KG1 (cell line): Measurements from ENCODE around the gene EPHX1.
"Not testable (repeated sequence)": the region's sequence is repeated elsewhere in the genome, so short reads cannot be mapped to it uniquely, and the experiment has no call there.

Source experiments
- DNase-seq: peaks from one replicate; lab custom pipeline; 2025; lab: John Stamatoyannopoulos, UW

EPHX1 gene

DNA sequence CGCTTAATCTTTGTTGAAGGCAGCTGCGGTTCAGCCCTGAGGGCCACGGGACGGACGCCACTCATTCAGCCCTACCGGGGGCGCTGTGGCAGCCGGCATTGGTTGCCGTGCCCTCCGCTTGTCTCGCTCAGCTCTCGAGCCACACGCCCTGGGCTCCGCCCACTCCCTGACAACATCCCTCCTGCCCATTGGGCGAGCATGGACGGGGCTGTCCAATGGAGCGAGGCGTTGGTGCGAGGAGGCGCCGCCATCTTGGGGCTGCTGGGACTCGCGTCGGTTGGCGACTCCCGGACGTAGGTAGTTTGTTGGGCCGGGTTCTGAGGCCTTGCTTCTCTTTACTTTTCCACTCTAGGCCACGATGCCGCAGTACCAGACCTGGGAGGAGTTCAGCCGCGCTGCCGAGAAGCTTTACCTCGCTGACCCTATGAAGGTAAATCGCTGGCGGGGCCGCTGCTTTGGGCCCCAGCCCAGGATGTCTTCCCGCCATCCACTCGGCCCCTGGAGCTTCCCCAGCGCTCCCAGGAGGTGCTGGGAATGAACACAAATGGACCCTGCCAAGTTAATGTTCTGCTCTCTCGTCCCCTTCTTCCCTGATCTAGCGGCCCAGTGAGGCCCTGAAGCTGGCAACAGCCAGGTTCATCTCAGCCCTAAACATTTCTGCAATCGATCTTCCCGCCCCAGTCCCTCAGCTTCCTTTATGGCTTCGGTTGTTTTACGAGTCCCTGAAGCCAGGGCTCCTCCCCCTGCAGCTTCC, 32.2 kb upstream of the EPHX1 start, which contains the start of gene SRP9:
TSS of gene SRP9 (plus strand) at position 244 of the 754 bp plus-strand sequence. CDS start at position 359, 115 bp downstream.
- DNase-seq, result peak; percentile 97

DNA sequence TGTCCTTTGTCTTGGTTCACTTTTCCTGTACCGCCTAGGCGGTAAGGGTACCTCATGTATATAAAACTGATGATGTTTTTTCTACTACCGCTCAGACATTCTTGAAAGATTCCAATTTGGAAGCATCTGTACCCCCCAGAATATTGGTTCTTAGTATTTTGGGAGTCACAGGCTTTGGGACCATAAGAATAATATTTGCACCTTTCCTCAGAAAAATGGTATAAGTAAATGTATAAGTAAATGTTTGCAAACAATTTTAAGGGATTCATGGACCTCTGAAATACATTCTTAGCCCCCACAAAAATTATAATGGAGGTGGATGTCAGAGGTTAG, 31.6 kb upstream of the EPHX1 start:
- no peak for DNase-seq

GRCh38 chr1:225779165-225779564, 30.8 kb upstream of the EPHX1 start:
- not testable (repeated sequence) for DNase-seq

DNA sequence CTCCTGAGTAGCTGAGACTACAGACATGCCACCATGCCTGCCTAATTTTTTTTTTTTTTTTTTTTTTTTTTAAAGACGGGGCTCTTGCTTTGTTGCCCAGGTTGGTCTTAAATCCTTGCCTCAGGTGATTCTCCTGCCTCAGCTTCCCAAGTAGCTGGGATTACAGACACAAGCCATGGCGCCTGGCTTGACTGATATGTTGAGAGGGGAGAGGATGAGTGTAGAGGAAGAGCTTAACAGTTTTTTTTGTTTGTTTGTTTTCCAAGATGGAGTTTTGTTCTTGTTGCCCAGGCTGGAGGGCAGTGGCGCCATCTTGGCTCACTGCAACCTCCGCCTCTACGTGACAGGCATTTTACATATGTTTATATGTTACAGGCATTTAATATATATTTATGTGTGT, 29.8 kb upstream of the EPHX1 start:
- no peak for DNase-seq

- no peak for DNase-seq
Measured at GRCh38 chr1:225780630-225781029, 29.3 kb upstream of the EPHX1 start.

- not testable (repeated sequence) for DNase-seq
Measured at GRCh38 chr1:225789142-225789541, 20.8 kb upstream of the EPHX1 start.

DNA sequence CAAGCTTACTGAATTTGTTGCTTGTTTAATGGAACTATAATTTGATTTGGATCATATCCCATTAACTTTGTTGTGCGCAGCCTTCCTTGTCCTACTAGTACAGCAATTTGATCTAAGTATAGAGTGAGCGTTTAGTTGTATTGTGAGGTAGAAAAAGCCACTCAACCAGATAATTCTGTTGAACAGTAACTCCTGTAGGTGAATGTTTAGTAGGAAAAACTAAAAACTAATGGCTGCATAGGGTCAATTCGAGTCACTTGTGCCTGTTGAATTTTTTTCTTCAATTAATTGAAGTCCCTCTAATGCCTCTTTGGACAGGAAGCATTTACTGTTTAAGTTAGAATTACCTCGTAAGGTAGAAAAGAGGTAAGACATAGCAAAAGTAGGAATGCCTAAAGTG, 15.0 kb upstream of the EPHX1 start:
- no peak for DNase-seq

DNA sequence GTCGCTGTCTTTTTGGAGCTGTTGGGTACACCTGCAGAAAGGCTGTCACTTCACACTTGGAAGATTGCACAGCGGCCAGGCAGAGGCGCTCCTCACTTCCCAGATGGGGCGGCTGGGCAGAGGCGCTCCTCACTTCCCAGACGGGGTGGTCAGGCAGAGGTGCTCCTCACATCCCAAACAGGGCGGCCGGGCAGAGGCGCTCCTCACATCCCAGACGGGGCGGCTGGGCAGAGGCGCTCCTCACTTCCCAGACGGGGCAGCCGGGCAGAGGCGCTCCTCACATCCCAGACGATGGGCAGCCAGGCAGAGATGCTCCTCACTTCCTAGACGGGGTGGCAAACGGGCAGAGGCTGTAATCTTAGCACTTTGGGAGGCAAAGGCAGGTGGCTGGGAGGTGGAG, 13.8 kb upstream of the EPHX1 start:
- not testable (repeated sequence) for DNase-seq

GRCh38 chr1:225801146-225801545, 8.8 kb upstream of the EPHX1 start:
- DNase-seq, result not testable (repeated sequence)

GRCh38 chr1:225806249-225806648, 3.7 kb upstream of the EPHX1 start:
- DNase-seq, result no peak

GRCh38 chr1:225806736-225807135, 3.2 kb upstream of the EPHX1 start:
- not testable (repeated sequence) for DNase-seq

DNA sequence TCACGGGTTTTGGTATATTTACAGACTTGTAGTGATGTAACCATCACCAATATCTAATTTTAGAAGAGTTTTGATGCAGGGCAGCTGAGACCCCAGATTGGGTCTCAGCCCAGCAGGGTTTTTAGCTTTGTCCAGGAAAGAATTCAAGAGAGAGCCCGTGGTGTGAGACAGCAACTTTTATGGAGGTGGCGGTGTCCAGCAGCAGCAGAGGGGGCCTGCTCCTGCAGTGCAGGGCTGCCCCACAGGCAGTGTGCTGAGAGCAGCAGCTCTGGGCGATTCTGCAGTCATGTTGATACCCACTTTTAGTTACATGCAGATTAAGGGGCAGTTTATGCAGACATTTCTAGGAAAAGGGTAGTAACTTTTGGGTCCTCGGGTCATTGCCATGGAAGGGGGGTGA, 1.8 kb upstream of the EPHX1 start:
- no peak for DNase-seq

- not testable (repeated sequence) for DNase-seq
Measured at GRCh38 chr1:225810579-225811538, 935 bp downstream of the EPHX1 start.

GRCh38 chr1:225811622-225812487, 1.9 kb downstream of the EPHX1 start:
- no peak for DNase-seq

- DNase-seq, result no peak
Measured at GRCh38 chr1:225812488-225813213, 2.7 kb downstream of the EPHX1 start.

DNA sequence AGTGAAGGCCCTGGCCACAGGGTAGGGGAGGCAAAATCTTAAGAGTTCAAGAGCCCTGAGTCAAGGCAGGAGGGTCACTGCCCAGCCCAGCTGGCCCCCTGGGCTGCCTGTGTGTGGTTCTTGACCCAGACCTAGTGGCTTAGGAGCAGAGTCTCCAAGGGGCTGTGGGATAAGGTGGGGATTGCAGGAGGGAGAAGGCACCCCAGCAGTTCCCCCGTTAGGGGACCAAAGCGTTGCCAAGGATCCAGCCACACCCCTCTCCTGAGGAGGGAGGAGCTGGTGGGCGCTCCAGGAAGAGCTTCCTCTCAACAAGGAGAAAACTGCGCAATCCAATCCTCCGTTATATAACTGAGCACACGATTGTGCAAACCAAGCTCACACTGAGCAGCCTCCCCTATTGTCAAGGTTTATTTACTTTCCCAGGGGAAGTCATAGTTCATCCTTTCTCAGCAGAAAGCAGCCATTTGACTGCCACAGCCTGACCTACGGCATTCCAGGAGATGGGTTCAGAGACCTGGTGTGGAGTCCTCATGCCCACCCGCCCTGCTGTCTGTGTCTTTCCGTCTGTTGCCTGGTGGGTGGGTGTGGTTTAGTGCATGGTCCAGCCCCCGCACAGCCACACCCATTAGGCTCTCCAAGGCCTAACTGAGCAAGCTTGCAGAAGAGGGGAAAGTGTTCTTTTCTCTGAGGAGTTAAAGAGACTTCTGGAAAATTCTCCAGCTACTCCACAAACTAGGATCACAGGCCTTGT, 3.5 kb downstream of the EPHX1 start:
- no peak for DNase-seq

DNA sequence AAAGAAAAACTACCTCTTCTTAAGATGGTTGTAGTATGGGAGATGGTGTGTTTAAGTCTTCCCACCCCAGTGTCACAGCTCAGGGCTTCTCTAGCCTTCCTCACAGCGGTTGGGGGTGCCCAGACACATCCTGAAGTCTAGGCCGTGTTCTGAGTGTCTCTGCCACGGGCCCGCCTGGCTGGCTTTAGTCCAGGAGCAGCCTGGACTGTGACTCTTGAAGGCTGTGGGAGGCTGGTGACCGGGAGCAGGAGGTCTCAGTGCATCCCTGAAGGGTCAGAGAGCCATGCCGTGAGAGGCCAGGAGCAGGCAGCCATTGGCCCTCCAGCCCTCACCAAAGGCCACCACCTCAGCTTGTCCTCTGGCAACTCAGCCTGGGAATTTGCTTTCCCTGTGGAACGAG, 4.5 kb downstream of the EPHX1 start:
- no peak for DNase-seq

- not testable (repeated sequence) for DNase-seq
Measured at GRCh38 chr1:225815090-225815489, 5.2 kb downstream of the EPHX1 start.

- DNase-seq, result no peak
Measured at GRCh38 chr1:225815526-225816178, 5.7 kb downstream of the EPHX1 start.
